ENCODE data around the gene KCTD7.
"Not testable (repeated sequence)": the region's sequence is repeated elsewhere in the genome, so short reads cannot be mapped to it uniquely, and the experiment has no call there.

GRCh38 chr7:66683094-66683769, 54.6 kb downstream of the KCTD7 start:
- TF ChIP-seq CTCF, POLR2A, EP300 (IDR thresholded peaks at IDR 0.05): not testable (repeated sequence)

Measured in suprapubic skin (tissue), 3 donors.